ENCODE measurements around the gene DIAPH3.

The DIAPH3 gene

GRCh38 chr13:59806801-59807200 is 356.9 kb downstream of the DIAPH3 start (continued):
- no peak for TF ChIP-seq SCRT1 (tag by site-specific recombination; IDR thresholded peaks at IDR 0.05; ENCODE audit: borderline replicate concordance)
- TF ChIP-seq ZNF501 (tag by site-specific recombination; IDR thresholded peaks at IDR 0.05), result no peak
- TF ChIP-seq ZNF843 (tag by site-specific recombination; IDR thresholded peaks at IDR 0.05), result no peak
- no peak for TF ChIP-seq ZNF184 (tag by site-specific recombination; IDR thresholded peaks at IDR 0.05)
- TF ChIP-seq ZNF600 (tag by site-specific recombination; IDR thresholded peaks at IDR 0.05), result no peak
- no peak for TF ChIP-seq ZXDB (tag by site-specific recombination; IDR thresholded peaks at IDR 0.05)

DNA sequence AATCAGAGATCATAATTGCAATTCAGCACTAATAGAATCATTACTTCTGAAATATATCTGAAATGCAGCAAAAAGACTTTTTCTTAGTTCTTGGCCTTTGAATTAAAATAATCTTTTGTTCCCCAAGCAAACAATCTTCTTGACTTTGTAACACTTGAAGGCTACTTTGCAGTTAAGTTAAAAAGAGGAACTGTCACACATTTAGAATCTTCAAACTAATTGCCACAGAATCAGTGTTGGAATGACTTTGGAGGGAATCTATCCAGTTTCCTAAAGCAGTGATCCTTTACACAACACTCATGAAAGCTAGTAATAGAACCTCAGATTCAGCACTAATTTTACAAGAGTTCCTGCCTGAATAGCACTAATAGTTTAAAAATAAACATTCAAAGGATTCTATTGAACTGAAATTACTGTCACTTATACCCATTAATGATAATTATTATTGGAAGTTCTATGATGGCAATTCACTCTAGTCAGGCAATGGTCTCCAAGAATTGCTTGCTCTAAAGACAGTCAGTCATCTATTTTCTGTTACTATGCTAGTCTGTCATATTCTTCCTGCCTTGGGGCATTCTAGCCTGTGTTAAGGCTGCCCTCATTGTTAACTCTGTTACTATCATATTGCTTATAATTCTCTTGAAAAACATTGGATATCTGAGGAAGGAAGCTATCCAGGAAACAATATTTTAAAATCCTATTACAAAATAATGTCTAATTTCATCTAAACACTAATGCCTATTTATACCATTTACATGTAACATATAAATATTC is 362.4 kb downstream of the DIAPH3 start:
- ChIA-PET POLR2A (no interaction called here), CTCF (no interaction called here)
- Histone ChIP-seq H3K27ac (ENCODE audit: extremely low read depth, low read depth, low read length) (no peak overlapping the region), H3K36me3 (ENCODE audit: control insufficient read depth in 2 of 2, insufficient read depth in 1 of 2, low read length in 2 of 2) (no peaks in the 10 kb centered on the region), H3K4me3 (ENCODE audit: low read depth, low read length) (no peak overlapping the region), H3K9me3 (ENCODE audit: control insufficient read depth, insufficient read depth, low read depth, low read length) (no peaks in the 10 kb centered on the region), H3K4me1 (ENCODE audit: control insufficient read depth, insufficient read depth, low read length) (no peaks in the 10 kb centered on the region)
- TF ChIP-seq ZBTB20 (tag by site-specific recombination; IDR thresholded peaks at IDR 0.05) (no peak), ZNF184 (tag by site-specific recombination; IDR thresholded peaks at IDR 0.05) (no peak), ZNF48 (tag by site-specific recombination; IDR thresholded peaks at IDR 0.05) (no peak), ZNF530 (tag by site-specific recombination; IDR thresholded peaks at IDR 0.05; ENCODE audit: low read depth) (no peak), ZSCAN18 (tag by site-specific recombination; IDR thresholded peaks at IDR 0.05) (no peak), ZNF211 (tag by site-specific recombination; IDR thresholded peaks at IDR 0.05; ENCODE audit: low read depth) (no peak), ZNF600 (tag by site-specific recombination; IDR thresholded peaks at IDR 0.05) (no peak), ZNF623 (tag by site-specific recombination; IDR thresholded peaks at IDR 0.05) (no peak), ZBTB1 (tag by site-specific recombination; IDR thresholded peaks at IDR 0.05) (no peak), ZNF302 (tag by site-specific recombination; IDR thresholded peaks at IDR 0.05; ENCODE audit: low read depth) (no peak), ZNF175 (tag by site-specific recombination; IDR thresholded peaks at IDR 0.05) (no peak)
- TF ChIP-seq, protein P1, sequence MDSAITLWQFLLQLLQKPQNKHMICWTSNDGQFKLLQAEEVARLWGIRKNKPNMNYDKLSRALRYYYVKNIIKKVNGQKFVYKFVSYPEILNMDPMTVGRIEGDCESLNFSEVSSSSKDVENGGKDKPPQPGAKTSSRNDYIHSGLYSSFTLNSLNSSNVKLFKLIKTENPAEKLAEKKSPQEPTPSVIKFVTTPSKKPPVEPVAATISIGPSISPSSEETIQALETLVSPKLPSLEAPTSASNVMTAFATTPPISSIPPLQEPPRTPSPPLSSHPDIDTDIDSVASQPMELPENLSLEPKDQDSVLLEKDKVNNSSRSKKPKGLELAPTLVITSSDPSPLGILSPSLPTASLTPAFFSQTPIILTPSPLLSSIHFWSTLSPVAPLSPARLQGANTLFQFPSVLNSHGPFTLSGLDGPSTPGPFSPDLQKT (IDR thresholded peaks at IDR 0.05; ENCODE audit: borderline replicate concordance, low read depth, low read length), result no peak

DNA sequence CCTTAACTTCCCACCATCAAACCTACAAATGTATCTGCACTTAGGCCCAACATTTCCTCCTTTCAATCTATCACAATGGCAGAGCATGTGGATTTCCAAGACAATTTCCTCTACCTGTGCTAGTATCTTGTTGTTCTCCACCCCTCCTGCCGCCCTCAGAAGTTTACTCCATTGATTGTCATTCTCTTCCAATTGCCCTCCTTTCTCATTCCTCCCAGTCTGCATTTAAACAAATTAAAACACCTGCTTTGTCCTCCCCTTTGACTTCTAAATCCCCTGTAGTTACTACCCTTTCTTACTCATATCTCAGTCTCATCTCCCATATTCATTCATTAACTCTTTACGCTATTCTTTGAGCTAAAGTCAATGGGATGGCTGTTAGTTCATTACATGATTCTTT is 370.6 kb downstream of the DIAPH3 start:
- ChIA-PET POLR2A (no interaction called here), CTCF (no interaction called here)
- no peak overlapping the region for H3K27ac ChIP-seq (ENCODE audit: extremely low read depth, low read depth, low read length)
- no peak for TF ChIP-seq ZNF398 (tag by site-specific recombination; IDR thresholded peaks at IDR 0.05)
- no peak for TF ChIP-seq SCRT1 (tag by site-specific recombination; IDR thresholded peaks at IDR 0.05; ENCODE audit: borderline replicate concordance)
- TF ChIP-seq, protein P2, sequence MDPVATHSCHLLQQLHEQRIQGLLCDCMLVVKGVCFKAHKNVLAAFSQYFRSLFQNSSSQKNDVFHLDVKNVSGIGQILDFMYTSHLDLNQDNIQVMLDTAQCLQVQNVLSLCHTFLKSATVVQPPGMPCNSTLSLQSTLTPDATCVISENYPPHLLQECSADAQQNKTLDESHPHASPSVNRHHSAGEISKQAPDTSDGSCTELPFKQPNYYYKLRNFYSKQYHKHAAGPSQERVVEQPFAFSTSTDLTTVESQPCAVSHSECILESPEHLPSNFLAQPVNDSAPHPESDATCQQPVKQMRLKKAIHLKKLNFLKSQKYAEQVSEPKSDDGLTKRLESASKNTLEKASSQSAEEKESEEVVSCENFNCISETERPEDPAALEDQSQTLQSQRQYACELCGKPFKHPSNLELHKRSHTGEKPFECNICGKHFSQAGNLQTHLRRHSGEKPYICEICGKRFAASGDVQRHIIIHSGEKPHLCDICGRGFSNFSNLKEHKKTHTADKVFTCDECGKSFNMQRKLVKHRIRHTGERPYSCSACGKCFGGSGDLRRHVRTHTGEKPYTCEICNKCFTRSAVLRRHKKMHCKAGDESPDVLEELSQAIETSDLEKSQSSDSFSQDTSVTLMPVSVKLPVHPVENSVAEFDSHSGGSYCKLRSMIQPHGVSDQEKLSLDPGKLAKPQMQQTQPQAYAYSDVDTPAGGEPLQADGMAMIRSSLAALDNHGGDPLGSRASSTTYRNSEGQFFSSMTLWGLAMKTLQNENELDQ (tag by site-specific recombination; IDR thresholded peaks at IDR 0.05; ENCODE audit: low read depth), result no peak
- no peak for TF ChIP-seq ZNF624 (tag by site-specific recombination; IDR thresholded peaks at IDR 0.05)
- TF ChIP-seq ZNF529 (tag by site-specific recombination; IDR thresholded peaks at IDR 0.05; ENCODE audit: insufficient replicate concordance), result no peak
- no peak for TF ChIP-seq ZSCAN5A (tag by site-specific recombination; IDR thresholded peaks at IDR 0.05)
- TF ChIP-seq, protein P3, sequence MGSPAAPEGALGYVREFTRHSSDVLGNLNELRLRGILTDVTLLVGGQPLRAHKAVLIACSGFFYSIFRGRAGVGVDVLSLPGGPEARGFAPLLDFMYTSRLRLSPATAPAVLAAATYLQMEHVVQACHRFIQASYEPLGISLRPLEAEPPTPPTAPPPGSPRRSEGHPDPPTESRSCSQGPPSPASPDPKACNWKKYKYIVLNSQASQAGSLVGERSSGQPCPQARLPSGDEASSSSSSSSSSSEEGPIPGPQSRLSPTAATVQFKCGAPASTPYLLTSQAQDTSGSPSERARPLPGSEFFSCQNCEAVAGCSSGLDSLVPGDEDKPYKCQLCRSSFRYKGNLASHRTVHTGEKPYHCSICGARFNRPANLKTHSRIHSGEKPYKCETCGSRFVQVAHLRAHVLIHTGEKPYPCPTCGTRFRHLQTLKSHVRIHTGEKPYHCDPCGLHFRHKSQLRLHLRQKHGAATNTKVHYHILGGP (tag by site-specific recombination; IDR thresholded peaks at IDR 0.05), result no peak
- no peak for TF ChIP-seq HOXC10 (CRISPR knock-in tag; IDR thresholded peaks at IDR 0.05)
- TF ChIP-seq ZNF544 (tag by site-specific recombination; IDR thresholded peaks at IDR 0.05), result no peak

More for the DNA sequence above, 370.6 kb downstream of the DIAPH3 start:
- Histone ChIP-seq H3K4me1 (ENCODE audit: control insufficient read depth, insufficient read depth, low read length) (no peaks in the 10 kb centered on the region), H3K36me3 (ENCODE audit: control insufficient read depth in 2 of 2, insufficient read depth in 1 of 2, low read length in 2 of 2) (no peaks in the 10 kb centered on the region), H3K4me3 (ENCODE audit: low read depth, low read length) (no peak overlapping the region), H3K9me3 (ENCODE audit: control insufficient read depth, insufficient read depth, low read depth, low read length) (no peaks in the 10 kb centered on the region)
